NCI-H69 (cell line): ENCODE measurements around the gene FUOM.
A peak's percentile ranks its signal among the peaks of the same experiment; 100 is the strongest.
"Not testable (repeated sequence)": the region's sequence is repeated elsewhere in the genome, so short reads cannot be mapped to it uniquely, and the experiment has no call there.

Experiments
- DNase-seq: peaks from one replicate; lab custom pipeline; 2025; lab: John Stamatoyannopoulos, UW

Gene FUOM

GRCh38 chr10:133328358-133329343 is 29.2 kb downstream of the FUOM start:
- DNase-seq, result no peak

GRCh38 chr10:133327651-133328357 is 30.0 kb downstream of the FUOM start:
- DNase-seq, result peak; percentile 40

- peak; percentile 33 for DNase-seq
Observed at GRCh38 chr10:133326745-133327650, 30.8 kb downstream of the FUOM start.

- no peak for DNase-seq
Observed at GRCh38 chr10:133326223-133326551, 31.6 kb downstream of the FUOM start.

- peak; percentile 39 for DNase-seq
Observed at GRCh38 chr10:133325440-133326222, 32.2 kb downstream of the FUOM start.

- DNase-seq, result peak; percentile 44
Observed at GRCh38 chr10:133324857-133325260, 33.0 kb downstream of the FUOM start.

- peak; percentile 85 for DNase-seq
Observed at GRCh38 chr10:133324198-133324792, 33.5 kb downstream of the FUOM start.

GRCh38 chr10:133322064-133322709 is 35.6 kb downstream of the FUOM start:
- DNase-seq, result not testable (repeated sequence)

GRCh38 chr10:133320852-133321422 is 36.9 kb downstream of the FUOM start:
- not testable (repeated sequence) for DNase-seq

- peak; percentile 72 for DNase-seq
Observed at GRCh38 chr10:133318494-133319127, 39.2 kb downstream of the FUOM start.

GRCh38 chr10:133316732-133317131 is 41.1 kb downstream of the FUOM start:
- DNase-seq, result no peak

GRCh38 chr10:133316266-133316665 is 41.6 kb downstream of the FUOM start:
- DNase-seq, result no peak

- no peak for DNase-seq
Observed at GRCh38 chr10:133315847-133316246, 42.0 kb downstream of the FUOM start.

- DNase-seq, result no peak
Observed at GRCh38 chr10:133314911-133315310, 42.9 kb downstream of the FUOM start.

GRCh38 chr10:133313192-133313591 is 44.6 kb downstream of the FUOM start:
- DNase-seq, result no peak

GRCh38 chr10:133312769-133313145 is 45.1 kb downstream of the FUOM start:
- no peak for DNase-seq

- DNase-seq, result no peak
Observed at GRCh38 chr10:133312016-133312768, 45.6 kb downstream of the FUOM start.

GRCh38 chr10:133311570-133311969 is 46.2 kb downstream of the FUOM start:
- no peak for DNase-seq

- DNase-seq, result no peak
Observed at GRCh38 chr10:133310789-133311188, 47.0 kb downstream of the FUOM start.
